Cardiac fibroblast (primary cell): ENCODE results near the gene MATN1.

Experiments used
- DNase-seq, 2 donors: peaks; one replicate each; pipeline versions ENCODE4 v3.0.0 to v3.0.0-alpha.2; 2010; ENCODE audit warnings: low read depth in 2 of 2
- H3K4me3 ChIP-seq, 2 donors: replicated peaks in 1 of 2; 1 replicate in 1 of 2; 2 replicates in 1 of 2; pipeline ENCODE4 v1.5.1; 2011; ENCODE audit warnings: low read depth in 2 of 2, low read length in 2 of 2, mild to moderate bottlenecking in 2 of 2, moderate library complexity in 1 of 2
- CTCF ChIP-seq: IDR thresholded peaks from one replicate; pipeline ENCODE4 v1.5.1; 2011; ENCODE audit warnings: low read depth, mild to moderate bottlenecking, low read length, inconsistent platforms

Gene MATN1

GRCh38 chr1:30673395-30673794 lies 50.0 kb downstream of the MATN1 start:
- no peak overlapping the region for H3K4me3 ChIP-seq
- TF ChIP-seq CTCF: no peak
- DNase-seq: no peak

- DNase-seq: peak in 1 of 2 donors; percentile 23
- no peak overlapping the region for H3K4me3 ChIP-seq
- TF ChIP-seq CTCF: no peak
Observed at GRCh38 chr1:30672661-30673060, 50.7 kb downstream of the MATN1 start.

- DNase-seq: peak; percentile 59 to 79
- no peak for TF ChIP-seq CTCF
- no peak overlapping the region for H3K4me3 ChIP-seq
Observed at GRCh38 chr1:30670240-30671060, 52.9 kb downstream of the MATN1 start.

- peak in 1 of 2 donors; percentile 9 for DNase-seq
- TF ChIP-seq CTCF: no peak
- no peak overlapping the region for H3K4me3 ChIP-seq
Observed at GRCh38 chr1:30668546-30669327, 54.6 kb downstream of the MATN1 start.

GRCh38 chr1:30668024-30668423 lies 55.4 kb downstream of the MATN1 start:
- no peak overlapping the region for H3K4me3 ChIP-seq
- DNase-seq: peak in 1 of 2 donors; percentile 36
- TF ChIP-seq CTCF: no peak

GRCh38 chr1:30666756-30667273 lies 56.6 kb downstream of the MATN1 start:
- TF ChIP-seq CTCF: no peak
- no peak for DNase-seq
- no peak overlapping the region for H3K4me3 ChIP-seq
